HG02973 (cell line): ENCODE data around the gene CCDC183.
"Not testable (repeated sequence)": the region's sequence is repeated elsewhere in the genome, so short reads cannot be mapped to it uniquely, and the experiment has no call there.

Experiments used
- ATAC-seq: cut with Tn5 transposase; IDR thresholded peaks from one replicate; pipeline ENCODE4 v1.9.1; 2021; ENCODE audit warnings: moderate library complexity; ENCODE audit not compliant: unreplicated experiment

The CCDC183 gene

GRCh38 chr9:136796238-136796774 is at the start of gene CCDC183:
TSS of gene CCDC183 (plus strand) at chr9:136796338. CDS start at chr9:136796398, 60 bp downstream.
- ATAC-seq = no peak

GRCh38 chr9:136746621-136747020 is 49.5 kb upstream of the CCDC183 start:
- ATAC-seq = no peak

- no peak for ATAC-seq
Measured at GRCh38 chr9:136747161-136748060, 48.7 kb upstream of the CCDC183 start.

GRCh38 chr9:136748201-136748600 is 47.9 kb upstream of the CCDC183 start, which contains the start of gene LCN6:
TSS of gene LCN6 (minus strand) at chr9:136748525. CDS start at chr9:136748483, 42 bp downstream.
- ATAC-seq = no peak

GRCh38 chr9:136748666-136749611 is 47.2 kb upstream of the CCDC183 start:
- ATAC-seq = no peak

- no peak for ATAC-seq
Measured at GRCh38 chr9:136750526-136750925, 45.6 kb upstream of the CCDC183 start.

- no peak for ATAC-seq
Measured at GRCh38 chr9:136751244-136751643, 44.9 kb upstream of the CCDC183 start.

GRCh38 chr9:136751814-136752213 is 44.3 kb upstream of the CCDC183 start:
- no peak for ATAC-seq

GRCh38 chr9:136753371-136754058 is 42.6 kb upstream of the CCDC183 start:
- no peak for ATAC-seq

GRCh38 chr9:136754059-136754572 is 42.0 kb upstream of the CCDC183 start:
- no peak for ATAC-seq

- no peak for ATAC-seq
Measured at GRCh38 chr9:136754626-136755301, 41.4 kb upstream of the CCDC183 start.

GRCh38 chr9:136755302-136756133 is 40.6 kb upstream of the CCDC183 start:
- ATAC-seq = not testable (repeated sequence)

GRCh38 chr9:136756134-136756438 is 40.1 kb upstream of the CCDC183 start:
- no peak for ATAC-seq

- ATAC-seq = no peak
Measured at GRCh38 chr9:136756836-136757235, 39.3 kb upstream of the CCDC183 start.

- no peak for ATAC-seq
Measured at GRCh38 chr9:136757328-136757727, 38.8 kb upstream of the CCDC183 start.

GRCh38 chr9:136757751-136758140 is 38.4 kb upstream of the CCDC183 start:
- no peak for ATAC-seq

GRCh38 chr9:136759001-136759400 is 37.1 kb upstream of the CCDC183 start:
- no peak for ATAC-seq

GRCh38 chr9:136759436-136760325 is 36.5 kb upstream of the CCDC183 start:
- no peak for ATAC-seq
